ENCODE measurements around the gene N4BP2. TPM values are rescaled to one million over a fixed set of nuclear protein-coding genes. Genes with fewer than 3 reads are reported as not detected.

Gene N4BP2
- polyA plus RNA-seq, 3 donors: 1.7 to 3.0 (median 1.9) TPM

GRCh38 chr4:40183615-40184411, 127.2 kb downstream of the N4BP2 start:
- H3K27ac ChIP-seq (ENCODE audit: low read depth, low read length): no peak overlapping the region
- WGBS, 3 donors: 84 to 87% (median 86%) methylated on average over 12 of the region's 12 CpGs

DNA sequence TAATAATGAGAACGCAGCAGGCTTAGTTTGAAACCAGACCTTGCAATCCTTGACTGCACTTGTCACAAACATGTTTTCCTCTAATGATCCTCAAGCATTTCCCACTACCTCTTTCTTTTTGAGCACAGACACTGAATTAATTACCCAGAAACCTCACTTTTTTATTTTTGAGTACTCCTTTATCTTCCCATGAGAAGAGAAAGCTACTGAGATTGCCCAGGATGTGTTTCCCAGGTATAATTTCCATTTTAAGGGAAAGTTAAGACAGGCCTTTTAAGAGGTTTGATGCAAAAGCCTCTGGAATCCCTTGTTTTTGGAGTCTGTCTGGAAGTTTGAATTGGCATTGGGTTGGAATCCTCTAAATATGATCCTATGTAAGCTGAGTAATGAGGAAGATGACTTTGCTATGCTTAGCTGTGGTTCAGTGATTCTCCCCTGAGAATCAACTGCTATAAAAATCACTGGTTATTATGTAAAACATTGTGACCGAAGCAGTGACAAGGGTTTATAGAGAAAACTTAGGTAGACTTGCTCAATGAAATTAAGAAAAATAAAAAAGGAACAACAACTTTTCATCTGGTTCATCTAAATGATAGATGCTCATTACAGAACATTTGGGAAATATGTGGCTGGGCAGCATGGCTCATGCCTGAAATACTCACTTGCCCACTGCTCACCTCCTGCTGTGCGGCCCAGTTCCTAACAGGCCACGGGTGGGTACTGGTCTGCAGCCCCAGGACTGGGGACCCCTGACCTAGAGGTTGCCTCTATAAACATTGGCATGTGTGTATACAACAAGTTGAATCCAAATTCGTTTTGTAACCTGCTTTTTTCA, 129.4 kb downstream of the N4BP2 start:
- no peak overlapping the region for H3K27ac ChIP-seq (ENCODE audit: low read depth, low read length)
- 78 to 85% (median 84%) methylated on average over 5 of the region's 5 CpGs for WGBS, 3 donors

DNA sequence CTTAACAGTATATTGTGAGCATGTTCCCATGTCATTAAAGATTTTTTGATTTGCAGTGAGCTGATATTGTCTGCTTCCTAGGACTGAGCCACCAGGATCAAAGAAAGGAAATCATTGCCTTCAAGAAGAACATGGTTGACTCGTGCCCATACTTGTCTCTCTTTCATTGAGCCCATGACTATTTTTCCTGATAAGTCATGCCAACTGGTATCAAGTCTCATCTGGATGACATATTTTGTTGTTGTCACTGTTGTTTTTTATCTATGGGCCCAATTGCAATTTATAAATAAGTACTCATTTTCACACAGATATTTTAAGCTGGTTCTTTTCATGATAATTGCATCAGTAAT, 130.0 kb downstream of the N4BP2 start:
- WGBS, 3 donors: 88 to 93% (median 92%) methylated on average over 1 of the region's 1 CpG
- H3K27ac ChIP-seq (ENCODE audit: low read depth, low read length): no peak overlapping the region

- 92 to 94% (median 93%) methylated on average over 4 of the region's 4 CpGs for WGBS, 3 donors
- no peak overlapping the region for H3K27ac ChIP-seq (ENCODE audit: low read depth, low read length)
These were observed 130.8 kb downstream of the N4BP2 start for GRCh38 chr4:40187386-40187906.

- 35 to 73% (median 66%) methylated on average over 5 of the region's 5 CpGs for WGBS, 3 donors
- H3K27ac ChIP-seq (ENCODE audit: low read depth, low read length): no peak overlapping the region
These were observed 133.4 kb downstream of the N4BP2 start for GRCh38 chr4:40190019-40190418.

DNA sequence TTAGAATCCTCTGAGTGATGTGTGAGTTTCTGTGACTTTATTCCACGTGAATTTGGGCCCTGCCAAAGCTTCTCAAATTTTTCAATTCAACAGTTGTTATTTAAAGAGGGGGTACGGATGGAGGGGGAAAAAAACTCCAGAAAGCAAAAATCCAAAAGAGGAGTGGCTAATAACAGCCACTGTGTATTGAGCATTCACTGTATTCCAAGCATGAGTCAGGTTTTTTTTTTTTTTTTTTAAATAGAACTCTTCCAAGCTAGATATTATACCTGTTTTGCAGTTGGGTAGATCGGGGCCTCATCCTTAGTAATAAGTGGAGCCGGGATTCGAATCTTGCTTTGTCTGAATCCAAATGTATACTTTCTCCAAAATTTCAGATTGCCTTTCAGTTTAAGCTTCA, 133.8 kb downstream of the N4BP2 start:
- H3K27ac ChIP-seq (ENCODE audit: low read depth, low read length): no peak overlapping the region

DNA sequence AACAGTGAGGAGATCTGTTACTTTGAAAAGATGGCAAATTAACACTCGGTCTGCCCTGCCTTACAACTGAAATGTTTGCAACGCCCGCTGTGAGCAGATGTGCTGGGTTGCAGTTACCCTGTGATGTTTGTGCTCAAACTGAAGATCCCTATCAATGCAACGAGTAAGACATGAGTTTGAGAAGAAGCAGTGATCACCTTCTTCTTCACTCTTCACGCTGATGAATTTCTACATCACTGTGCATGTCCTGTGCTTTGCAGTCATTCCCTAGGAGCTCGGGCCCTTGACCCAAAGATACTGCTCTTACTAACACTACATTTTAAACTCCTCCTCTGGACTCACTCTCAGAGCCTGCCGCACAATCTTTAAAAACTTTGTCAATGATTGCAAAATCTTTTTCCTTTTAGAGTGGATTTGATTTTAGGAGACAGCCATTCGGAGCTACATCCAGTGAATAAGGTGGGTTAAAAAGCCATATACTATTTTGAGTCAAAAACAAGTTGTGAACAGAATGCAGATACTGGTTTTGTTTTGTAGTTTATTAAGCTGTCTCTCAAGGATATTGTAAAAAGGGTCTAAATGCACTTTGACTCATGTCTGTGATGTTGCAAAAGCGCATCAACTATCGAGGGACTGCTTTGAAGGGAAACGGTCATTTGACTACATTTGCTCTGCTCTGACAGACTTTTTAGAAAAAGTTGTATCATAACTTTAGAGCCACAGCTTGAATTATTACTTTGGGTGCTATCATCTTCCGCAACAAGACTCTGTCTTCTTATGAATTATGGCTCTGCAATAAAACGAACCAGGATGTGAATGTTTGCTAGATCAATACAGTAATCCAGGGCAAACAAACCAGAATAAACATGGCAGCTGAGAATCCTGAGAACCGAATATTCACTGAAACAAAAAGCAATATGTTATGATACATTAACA, 134.5 kb downstream of the N4BP2 start:
- 49 to 52% (median 49%) methylated on average over 14 of the region's 14 CpGs for WGBS, 3 donors
- no peak overlapping the region for H3K27ac ChIP-seq (ENCODE audit: low read depth, low read length)

More for the DNA sequence above, 133.8 kb downstream of the N4BP2 start:
- 78 to 91% (median 84%) methylated on average over 5 of the region's 5 CpGs for WGBS, 3 donors

GRCh38 chr4:40192114-40193015, 135.7 kb downstream of the N4BP2 start:
- no peak overlapping the region for H3K27ac ChIP-seq (ENCODE audit: low read depth, low read length)
- 75 to 81% (median 78%) methylated on average over 8 of the region's 8 CpGs for WGBS, 3 donors

DNA sequence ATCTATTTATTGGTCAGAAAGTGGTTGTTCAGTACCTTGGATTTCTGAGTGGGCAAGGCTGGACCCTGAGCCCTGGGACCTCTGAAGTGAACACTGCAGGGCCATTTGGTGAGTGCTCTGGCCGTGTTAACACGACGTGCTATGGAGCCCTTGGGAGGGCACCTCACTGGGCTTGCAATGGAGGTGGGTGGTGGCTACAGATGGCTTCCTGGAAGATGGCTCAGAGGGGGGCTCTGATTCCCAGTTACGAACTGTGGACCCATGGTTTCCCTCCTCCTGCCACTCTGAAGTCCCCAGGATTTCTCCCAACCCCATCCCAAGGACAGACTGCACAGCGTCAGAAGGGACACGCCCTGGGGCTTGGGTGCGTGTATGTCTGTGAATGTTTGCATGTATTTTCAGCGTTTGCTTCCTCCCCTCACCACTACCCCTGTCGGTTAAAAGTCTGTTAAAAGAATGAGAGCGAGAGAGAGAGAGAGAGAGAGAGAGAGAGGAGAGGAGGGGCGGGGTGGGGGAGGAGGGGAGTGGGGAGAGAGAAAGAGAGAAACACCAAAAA, 136.4 kb downstream of the N4BP2 start:
- no peak overlapping the region for H3K27ac ChIP-seq (ENCODE audit: low read depth, low read length)
- WGBS, 3 donors: 52 to 76% (median 55%) methylated on average over 11 of the region's 11 CpGs

GRCh38 chr4:40193578-40193977, 136.9 kb downstream of the N4BP2 start:
- WGBS, 3 donors: 72 to 87% (median 78%) methylated on average over 7 of the region's 7 CpGs
- no peak overlapping the region for H3K27ac ChIP-seq (ENCODE audit: low read depth, low read length)

DNA sequence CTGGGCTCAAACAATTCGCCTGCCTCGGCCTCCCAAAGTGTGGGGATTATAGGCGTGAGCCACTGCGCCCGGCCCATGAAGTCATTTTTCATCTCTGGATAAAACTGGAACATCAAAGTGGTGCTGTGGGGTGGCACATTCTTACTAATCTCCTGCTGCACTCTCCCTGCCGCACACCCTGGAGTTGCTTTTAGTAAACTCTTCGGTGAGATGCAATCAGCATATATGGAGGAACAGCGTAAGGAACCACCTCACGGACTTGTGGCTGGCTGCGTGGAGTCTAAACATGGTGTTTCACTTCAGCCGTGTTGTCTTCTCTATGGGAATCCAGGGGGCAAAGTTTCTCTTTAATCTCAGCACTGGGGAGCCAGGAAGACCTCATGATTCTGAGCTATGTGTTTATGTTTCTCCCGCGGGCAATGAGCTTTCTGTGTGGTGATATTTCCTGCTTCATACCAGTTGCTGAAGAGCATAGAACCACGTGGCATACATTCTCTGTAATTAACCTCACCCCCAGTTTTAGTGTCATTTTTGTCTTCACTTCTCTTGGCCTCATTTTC, 138.0 kb downstream of the N4BP2 start:
- H3K27ac ChIP-seq (ENCODE audit: low read depth, low read length): no peak overlapping the region
- WGBS, 3 donors: 45 to 69% (median 59%) methylated on average over 14 of the region's 14 CpGs

- WGBS, 3 donors: 93 to 95% (median 95%) methylated on average over 10 of the region's 10 CpGs
- no peak overlapping the region for H3K27ac ChIP-seq (ENCODE audit: low read depth, low read length)
These were observed 138.8 kb downstream of the N4BP2 start for GRCh38 chr4:40195182-40196177.

GRCh38 chr4:40196272-40196671, 139.6 kb downstream of the N4BP2 start:
- WGBS, 3 donors: 87 to 90% (median 88%) methylated on average over 8 of the region's 8 CpGs

GRCh38 chr4:40196724-40197281, 140.2 kb downstream of the N4BP2 start, which contains the start of gene RHOH:
Gene RHOH, plus strand, starts transcription at chr4:40197031. Its CDS starts 46,356 bp downstream, at chr4:40243387.
- 34 to 76% (median 38%) methylated on average over 14 of the region's 14 CpGs for WGBS, 3 donors
- H3K27ac ChIP-seq (ENCODE audit: low read depth, low read length): no peak within 1 kb of the TSS

More at GRCh38 chr4:40196272-40196671, 139.6 kb downstream of the N4BP2 start:
- no peak overlapping the region for H3K27ac ChIP-seq (ENCODE audit: low read depth, low read length)

Data from adipose tissue (tissue), 3 donors.